Breast epithelium (tissue), 3 donors: Measurements from ENCODE around the gene ANKRD13D.

Source experiments
- CTCF ChIP-seq, 3 donors: fragments of 450-650 bp; IDR thresholded peaks; one replicate each; pipeline ENCODE4 v1.5.1; 2016 to 2017; ENCODE audit warnings: antibody characterized with exemption in 3 of 3, mild to moderate bottlenecking in 3 of 3, moderate library complexity in 3 of 3
- POLR2A ChIP-seq: fragments of 450-650 bp; IDR thresholded peaks from one replicate; pipeline ENCODE4 v1.6.1; 2016; ENCODE audit warnings: antibody characterized with exemption, mild to moderate bottlenecking, moderate library complexity
- POLR2AphosphoS5 ChIP-seq, 3 donors: sonication (generic); formaldehyde crosslinking; IDR thresholded peaks; one replicate each; pipeline ENCODE4 v1.6.1; 2017; ENCODE audit warnings: antibody characterized with exemption in 3 of 3

DNA sequence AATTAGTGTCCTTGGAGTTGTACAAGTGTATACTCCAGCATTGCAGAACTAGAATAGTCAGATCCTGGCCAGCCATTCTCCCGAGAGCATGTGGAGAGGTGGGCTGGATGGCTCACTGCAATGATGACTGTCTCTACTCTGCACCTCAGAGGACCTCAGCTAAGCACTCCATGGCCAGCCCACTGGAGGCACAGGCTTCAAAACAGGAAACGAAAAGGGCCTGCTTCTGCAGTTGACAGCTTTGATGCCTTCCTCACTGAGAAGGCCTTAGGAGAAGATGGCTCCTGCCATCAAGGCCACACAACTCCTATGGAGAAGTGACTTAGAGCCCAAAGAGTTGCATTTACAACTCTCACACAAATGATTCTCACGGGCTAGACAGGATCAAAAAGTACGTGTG lies 55.2 kb downstream of the ANKRD13D start:
- TF ChIP-seq POLR2A = no peak
- no peak for TF ChIP-seq CTCF (IDR thresholded peaks at IDR 0.05)
- TF ChIP-seq POLR2AphosphoS5 (IDR thresholded peaks at IDR 0.05) = no peak
